ENCODE data around the gene RRP15. TPM values are rescaled to one million over a fixed set of nuclear protein-coding genes. Genes with fewer than 3 reads are reported as not detected.

RRP15 gene
- total RNA-seq, 4 donors from 2014 or later, result 13.1 to 27.4 (median 18.8) TPM

DNA sequence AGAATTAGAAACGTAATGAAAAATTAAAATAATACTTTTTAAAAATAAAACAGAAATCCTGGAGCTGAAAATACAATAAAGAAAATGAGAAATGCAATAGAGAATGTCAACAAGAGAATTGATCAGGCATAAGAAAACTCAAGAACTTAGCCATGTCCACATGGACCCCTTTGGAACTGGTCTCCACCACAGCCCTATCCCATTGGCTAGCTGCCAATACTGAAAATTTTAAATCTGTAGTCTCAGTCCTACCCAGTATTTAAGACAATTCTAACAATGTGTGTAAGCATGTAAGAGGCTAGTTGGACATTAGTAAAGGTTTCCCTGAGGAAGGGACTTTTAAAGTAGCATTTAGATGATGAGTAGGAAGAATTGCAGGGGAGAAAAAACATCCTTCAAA is 25.8 kb upstream of the RRP15 start:
- no peaks in the 10 kb centered on the region for H3K4me1 ChIP-seq
- no peak overlapping the region for H3K27ac ChIP-seq
- no peaks in the 10 kb centered on the region for H3K36me3 ChIP-seq
- no peaks in the 10 kb centered on the region for H3K27me3 ChIP-seq
- H3K4me3 ChIP-seq, result no peak overlapping the region
- intact Hi-C loops (cut with DNase I; ENCODE audit: low total_unique reads), result no loop called here
- ATAC-seq (no peak), DNase-seq (no peak)
- no peaks in the 10 kb centered on the region for H3K9me3 ChIP-seq
- in situ Hi-C loops (cut with MboI; ENCODE audit: low sequenced_read_pairs in 4 of 4), result no loop called here
- TF ChIP-seq POLR2A (IDR thresholded peaks at IDR 0.05), result no peak
- TF ChIP-seq, protein P1, sequence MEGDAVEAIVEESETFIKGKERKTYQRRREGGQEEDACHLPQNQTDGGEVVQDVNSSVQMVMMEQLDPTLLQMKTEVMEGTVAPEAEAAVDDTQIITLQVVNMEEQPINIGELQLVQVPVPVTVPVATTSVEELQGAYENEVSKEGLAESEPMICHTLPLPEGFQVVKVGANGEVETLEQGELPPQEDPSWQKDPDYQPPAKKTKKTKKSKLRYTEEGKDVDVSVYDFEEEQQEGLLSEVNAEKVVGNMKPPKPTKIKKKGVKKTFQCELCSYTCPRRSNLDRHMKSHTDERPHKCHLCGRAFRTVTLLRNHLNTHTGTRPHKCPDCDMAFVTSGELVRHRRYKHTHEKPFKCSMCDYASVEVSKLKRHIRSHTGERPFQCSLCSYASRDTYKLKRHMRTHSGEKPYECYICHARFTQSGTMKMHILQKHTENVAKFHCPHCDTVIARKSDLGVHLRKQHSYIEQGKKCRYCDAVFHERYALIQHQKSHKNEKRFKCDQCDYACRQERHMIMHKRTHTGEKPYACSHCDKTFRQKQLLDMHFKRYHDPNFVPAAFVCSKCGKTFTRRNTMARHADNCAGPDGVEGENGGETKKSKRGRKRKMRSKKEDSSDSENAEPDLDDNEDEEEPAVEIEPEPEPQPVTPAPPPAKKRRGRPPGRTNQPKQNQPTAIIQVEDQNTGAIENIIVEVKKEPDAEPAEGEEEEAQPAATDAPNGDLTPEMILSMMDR (IDR thresholded peaks at IDR 0.05 in 4 of 5, conservative IDR thresholded peaks at IDR 0.05 in 1 of 5), result no peak

DNA sequence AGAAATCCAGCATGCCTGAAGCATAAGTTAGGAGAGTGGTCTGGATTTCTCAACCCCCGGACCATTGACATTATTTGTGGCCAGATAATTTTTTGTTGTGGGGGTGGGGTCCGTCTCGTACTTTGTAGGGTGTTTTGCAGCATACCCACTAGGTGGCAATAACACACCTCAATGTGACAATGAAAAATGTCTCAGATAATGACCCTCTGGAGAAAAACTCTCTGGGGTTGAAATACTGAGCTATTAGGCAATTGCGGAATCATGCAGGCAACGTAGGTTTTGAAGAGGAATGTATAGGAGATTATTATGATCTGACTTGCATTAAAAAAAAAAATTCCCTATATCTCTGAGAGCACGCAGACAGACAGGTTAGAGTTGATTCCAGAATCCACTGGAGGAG is 25.3 kb upstream of the RRP15 start:
- Histone ChIP-seq H3K4me3 (no peak overlapping the region), H3K9me3 (no peaks in the 10 kb centered on the region), H3K36me3 (no peaks in the 10 kb centered on the region), H3K27me3 (no peaks in the 10 kb centered on the region), H3K27ac (no peak overlapping the region), H3K4me1 (no peaks in the 10 kb centered on the region)
- TF ChIP-seq, protein P1 (IDR thresholded peaks at IDR 0.05 in 4 of 5, conservative IDR thresholded peaks at IDR 0.05 in 1 of 5), result no peak
- DNase-seq (no peak), ATAC-seq (no peak)
- intact Hi-C loops (cut with DNase I; ENCODE audit: low total_unique reads) (no loop called here), in situ Hi-C loops (cut with MboI; ENCODE audit: low sequenced_read_pairs in 4 of 4) (no loop called here)

DNA sequence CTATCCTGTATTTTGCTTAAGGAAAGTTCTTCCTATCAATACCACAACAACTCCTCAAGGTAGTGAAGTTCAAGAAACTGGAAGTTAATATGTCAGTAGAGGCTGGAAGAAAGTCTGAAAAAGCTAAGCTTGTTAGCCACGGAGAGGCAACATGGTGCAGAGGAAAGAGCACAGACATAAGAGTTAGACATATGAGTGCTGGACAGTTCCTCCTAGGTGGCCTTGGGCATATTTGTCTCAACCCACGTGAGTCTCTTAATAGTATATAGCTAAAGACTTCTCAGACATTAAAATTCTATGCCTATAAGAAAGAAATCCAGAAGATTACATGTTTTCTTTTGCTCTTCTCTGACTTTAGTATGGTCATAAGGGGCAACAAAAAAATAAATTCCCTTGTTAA is 22.8 kb upstream of the RRP15 start:
- no peaks in the 10 kb centered on the region for H3K36me3 ChIP-seq
- H3K9me3 ChIP-seq, result no peaks in the 10 kb centered on the region
- no peak overlapping the region for H3K27ac ChIP-seq
- intact Hi-C loops (cut with DNase I; ENCODE audit: low total_unique reads), result no loop called here
- H3K27me3 ChIP-seq, result no peaks in the 10 kb centered on the region
- ATAC-seq (no peak), DNase-seq (no peak)
- in situ Hi-C loops (cut with MboI; ENCODE audit: low sequenced_read_pairs in 4 of 4), result no loop called here
- H3K4me1 ChIP-seq, result no peaks in the 10 kb centered on the region
- TF ChIP-seq, protein P1 (IDR thresholded peaks at IDR 0.05 in 4 of 5, conservative IDR thresholded peaks at IDR 0.05 in 1 of 5), result no peak
- TF ChIP-seq POLR2A (IDR thresholded peaks at IDR 0.05), result no peak
- H3K4me3 ChIP-seq, result no peak overlapping the region

DNA sequence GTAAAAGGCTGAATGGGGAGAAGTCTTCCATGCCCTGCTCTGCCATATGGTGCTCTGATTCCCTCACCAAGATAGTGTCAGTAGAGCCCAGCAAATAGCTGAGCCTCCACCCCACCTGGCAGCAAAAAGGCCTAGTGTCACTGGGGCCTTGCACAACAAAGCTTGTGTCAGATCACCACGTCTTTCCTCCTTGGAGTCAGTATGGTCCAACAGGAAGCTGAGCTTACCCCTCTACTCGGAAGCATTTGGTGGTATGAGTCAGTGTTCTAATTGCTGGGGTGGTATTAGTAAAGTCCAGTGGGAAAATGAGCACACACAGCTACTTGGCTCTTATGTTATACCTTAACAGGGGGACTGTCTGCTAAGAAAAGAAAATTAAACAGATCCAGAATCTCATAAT is 18.7 kb upstream of the RRP15 start:
- Histone ChIP-seq H3K4me1 (no peaks in the 10 kb centered on the region), H3K36me3 (no peaks in the 10 kb centered on the region), H3K4me3 (no peak overlapping the region), H3K9me3 (no peaks in the 10 kb centered on the region), H3K27ac (no peak overlapping the region), H3K27me3 (no peaks in the 10 kb centered on the region)
- in situ Hi-C loops (cut with MboI; ENCODE audit: low sequenced_read_pairs in 4 of 4) (no loop called here), intact Hi-C loops (cut with DNase I; ENCODE audit: low total_unique reads) (no loop called here)
- no peak for DNase-seq
- no peak for ATAC-seq
- no peak for TF ChIP-seq POLR2A (IDR thresholded peaks at IDR 0.05)
- TF ChIP-seq, protein P1 (IDR thresholded peaks at IDR 0.05 in 4 of 5, conservative IDR thresholded peaks at IDR 0.05 in 1 of 5), result no peak

- in situ Hi-C loops (cut with MboI; ENCODE audit: low sequenced_read_pairs in 4 of 4) (no loop called here), intact Hi-C loops (cut with DNase I; ENCODE audit: low total_unique reads) (no loop called here)
- TF ChIP-seq POLR2A (IDR thresholded peaks at IDR 0.05), result no peak
- TF ChIP-seq, protein P1 (IDR thresholded peaks at IDR 0.05 in 4 of 5, conservative IDR thresholded peaks at IDR 0.05 in 1 of 5), result no peak
- H3K27me3 ChIP-seq, result no peaks in the 10 kb centered on the region
- DNase-seq, result no peak
- no peak overlapping the region for H3K4me3 ChIP-seq
- no peak for ATAC-seq
- H3K36me3 ChIP-seq, result no peaks in the 10 kb centered on the region
- no peaks in the 10 kb centered on the region for H3K9me3 ChIP-seq
- no peaks in the 10 kb centered on the region for H3K4me1 ChIP-seq
- no peak overlapping the region for H3K27ac ChIP-seq
These were observed 12.7 kb upstream of the RRP15 start for GRCh38 chr1:218272366-218272765.

Data from gastrocnemius medialis (tissue), 4 donors.